LoVo (cell line): ENCODE measurements around the gene HOXA4.
A peak's percentile ranks its signal among the peaks of the same experiment; 100 is the strongest.

Experiments used
- DNase-seq: peaks from one replicate; pipeline ENCODE4 v3.0.0-alpha.2; 2016; ENCODE audit warnings: low spot score

Gene HOXA4

GRCh38 chr7:27130540-27131389, at the start of gene HOXA4:
Gene HOXA4 (minus strand): TSS chr7:27130757. CDS start chr7:27130733, 24 bp downstream.
- DNase-seq, result peak; percentile 93

GRCh38 chr7:27179503-27180430, 49.2 kb upstream of the HOXA4 start:
- peak; percentile 93 for DNase-seq

- DNase-seq, result no peak
These were observed 48.5 kb upstream of the HOXA4 start for GRCh38 chr7:27179030-27179429.

- DNase-seq, result no peak
These were observed 47.8 kb upstream of the HOXA4 start for GRCh38 chr7:27178366-27178765.

DNA sequence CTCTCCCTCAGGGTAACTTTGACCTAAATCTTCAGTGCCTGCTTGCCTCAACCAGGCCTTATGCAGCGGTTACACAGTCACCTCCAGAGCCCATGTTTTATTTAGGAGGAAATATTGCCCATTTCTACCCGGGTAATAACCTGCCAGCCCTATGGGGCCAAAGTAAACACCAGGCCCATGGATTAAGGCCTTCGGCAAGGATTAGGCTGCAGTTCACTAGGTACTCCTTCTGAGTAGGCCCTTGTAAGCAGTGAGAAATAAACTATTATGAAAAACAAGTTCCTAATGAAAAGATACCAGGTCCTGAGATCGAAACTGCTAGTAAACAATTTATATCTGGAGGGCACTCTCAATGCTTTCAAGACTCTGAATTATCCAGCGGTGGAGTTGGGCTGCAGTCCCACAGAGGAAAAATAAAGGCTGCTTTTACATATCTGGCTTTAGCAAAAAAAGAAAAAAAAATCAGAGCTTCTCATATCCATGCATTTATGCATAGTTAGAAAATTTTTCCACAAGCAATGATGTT, 47.3 kb upstream of the HOXA4 start:
- no peak for DNase-seq

DNA sequence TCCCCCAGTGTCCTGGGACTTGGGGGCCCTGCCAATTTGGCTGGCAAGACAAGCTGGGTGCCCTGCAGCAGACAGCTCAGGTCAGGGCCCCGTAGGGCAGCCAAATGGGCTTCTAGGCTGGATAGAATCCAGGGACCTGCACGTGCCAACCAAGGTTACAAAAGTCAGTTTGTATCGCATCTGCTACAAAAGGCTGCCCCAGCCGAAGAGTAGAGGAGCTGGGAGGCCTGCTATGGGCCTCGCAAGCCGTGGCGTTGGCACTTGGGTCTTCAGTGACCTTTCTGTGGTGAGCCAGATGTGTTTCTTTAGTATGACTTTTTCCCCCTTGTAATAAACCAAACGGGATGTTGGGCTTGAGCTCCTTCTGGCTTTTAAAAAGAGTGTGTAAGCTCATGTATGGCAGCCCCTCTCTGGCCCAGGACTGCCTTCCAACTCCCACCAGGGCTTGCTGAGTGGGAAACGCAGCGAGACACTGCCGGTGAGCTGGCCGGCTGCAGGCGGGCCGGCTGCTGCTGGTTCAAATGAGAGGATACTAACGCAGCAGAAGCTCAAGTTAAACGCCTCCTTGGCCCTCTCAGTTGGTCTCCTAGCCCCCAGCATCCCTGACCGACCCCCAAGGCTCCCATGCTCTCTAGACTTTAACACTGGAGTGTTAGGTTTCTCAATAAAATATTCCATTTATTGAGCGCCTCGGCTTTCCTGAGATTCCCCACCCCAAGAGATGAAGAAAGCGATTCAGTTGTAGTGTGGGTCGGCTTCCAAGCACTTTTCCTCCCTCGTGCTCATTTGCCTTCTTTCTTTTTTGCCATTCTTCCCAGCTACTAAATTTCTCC, 46.6 kb upstream of the HOXA4 start:
- DNase-seq, result no peak

DNA sequence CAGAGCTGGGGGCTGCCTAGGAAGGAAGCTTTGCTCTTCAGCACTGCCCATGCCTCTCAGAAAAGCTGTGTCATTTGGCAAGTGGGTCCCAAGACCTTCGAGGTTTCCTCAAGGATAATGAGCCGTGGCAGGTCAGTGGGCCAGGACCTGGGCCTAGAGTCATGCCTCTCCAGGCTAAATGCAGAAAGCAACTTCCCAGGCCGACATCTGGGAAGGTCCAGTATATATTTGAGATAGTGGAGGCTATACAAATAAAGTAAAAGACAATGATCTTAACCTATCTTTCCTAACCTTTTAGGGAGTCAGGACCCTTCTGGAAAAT, 45.9 kb upstream of the HOXA4 start:
- DNase-seq, result no peak

- DNase-seq, result no peak
These were observed 45.3 kb upstream of the HOXA4 start for GRCh38 chr7:27175626-27176523.

DNA sequence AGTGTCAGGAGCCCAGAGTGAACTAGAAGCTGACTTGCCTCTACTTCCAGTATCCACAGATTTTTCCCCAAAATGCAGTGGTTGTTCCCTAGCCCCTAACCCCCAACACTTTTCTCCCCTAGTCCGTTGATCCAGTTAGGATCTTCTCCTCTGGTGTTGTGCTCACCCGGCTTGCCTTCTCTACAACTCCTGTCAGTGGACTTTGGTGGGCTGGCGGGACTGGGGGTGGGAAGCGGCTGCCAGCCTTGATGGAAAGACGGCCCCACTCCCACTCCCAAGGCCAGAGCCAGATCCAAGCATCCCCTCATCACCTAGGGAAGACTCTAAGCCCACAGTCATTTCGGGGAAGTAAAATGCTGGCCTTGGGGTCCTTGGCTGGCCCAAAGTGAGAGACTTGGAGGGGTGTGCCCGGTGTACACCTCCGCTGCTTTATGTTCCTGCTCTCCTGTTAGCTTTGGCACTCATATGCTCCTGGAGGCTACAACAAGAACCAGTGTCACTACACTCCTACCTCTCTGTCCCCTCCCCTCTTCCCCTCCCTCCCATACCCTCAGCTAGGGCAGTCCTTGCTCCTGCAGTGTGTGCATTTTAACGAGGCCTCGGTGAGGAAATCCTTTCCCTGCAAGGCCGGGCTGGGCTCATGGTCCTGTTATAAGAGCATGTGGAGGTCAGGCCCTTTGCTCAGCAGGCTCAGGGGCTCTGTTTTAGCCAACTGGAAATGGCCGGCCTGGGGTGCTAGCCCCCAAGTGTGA, 44.5 kb upstream of the HOXA4 start:
- peak; percentile 90 for DNase-seq

DNA sequence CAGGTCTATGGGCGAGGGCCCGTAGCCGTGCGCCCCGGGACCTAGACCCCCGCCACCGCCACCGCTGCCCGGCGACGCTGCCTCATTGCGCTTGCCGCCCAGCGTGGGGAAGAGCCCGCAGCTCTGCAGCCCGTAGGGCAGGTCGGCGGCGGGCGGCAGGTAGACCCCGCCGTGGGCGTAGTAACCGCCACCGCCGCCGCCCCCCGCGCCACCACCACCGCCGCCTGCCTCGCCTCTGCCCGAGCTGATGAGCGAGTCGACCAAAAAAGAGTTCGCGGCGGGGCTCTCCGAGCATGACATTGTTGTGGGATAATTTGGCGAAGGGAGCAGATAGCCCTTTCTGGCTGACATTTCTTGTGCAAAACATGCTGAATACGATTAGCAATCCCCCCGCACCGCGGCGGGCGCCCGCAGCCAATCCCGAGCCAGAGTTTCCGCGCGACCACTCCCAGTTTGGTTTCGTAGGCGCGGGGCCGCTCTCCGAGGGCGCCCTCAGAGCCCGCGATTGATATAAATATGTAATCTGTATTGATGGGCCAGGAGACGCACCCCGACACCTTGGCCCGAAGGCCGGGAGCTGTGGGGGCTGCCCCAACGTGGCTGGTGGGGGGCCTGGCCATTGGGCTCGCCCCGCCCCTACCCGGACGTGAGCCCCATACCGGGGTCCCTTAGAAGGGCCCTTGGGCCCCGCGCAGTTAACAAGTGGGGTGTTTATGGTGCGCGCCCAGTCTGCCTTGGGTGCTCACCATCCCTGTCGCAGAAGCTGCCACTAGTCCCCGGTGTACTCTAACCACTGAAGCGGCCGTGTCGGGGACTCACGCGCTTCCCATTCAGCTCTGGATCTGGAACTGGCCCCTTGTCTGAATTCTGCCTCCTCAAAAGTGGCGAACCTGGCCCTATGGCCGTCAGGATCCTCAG, 43.7 kb upstream of the HOXA4 start, which contains the start of gene HOXA10:
Gene HOXA10 (minus strand): TSS at position 365 of the 918 bp plus-strand sequence. CDS start 14 bp downstream, at position 351.
- DNase-seq, result peak; percentile 84

DNA sequence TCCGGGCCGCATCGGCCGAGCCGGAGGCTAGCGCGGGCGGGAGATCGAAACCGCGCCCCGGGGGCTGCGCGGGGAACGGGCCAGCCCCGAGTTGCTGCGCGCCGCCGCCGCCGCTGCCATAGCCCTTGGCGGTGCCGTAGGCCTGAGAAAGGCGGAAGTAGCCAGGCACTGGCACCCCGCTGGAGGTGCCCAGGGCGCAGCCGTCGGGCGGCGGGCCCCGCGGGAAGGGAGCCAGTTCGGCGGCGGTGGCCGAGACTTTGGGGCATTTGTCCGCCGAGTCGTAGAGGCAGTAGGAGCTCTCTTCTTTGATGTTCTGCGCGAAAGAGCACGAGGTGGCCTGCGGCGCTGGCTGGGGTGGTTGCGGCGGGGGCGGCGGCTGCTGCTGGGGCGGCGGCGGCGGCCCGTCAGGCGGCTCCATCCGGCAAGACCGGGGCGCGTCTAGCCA, 43.0 kb upstream of the HOXA4 start:
- no peak for DNase-seq

DNA sequence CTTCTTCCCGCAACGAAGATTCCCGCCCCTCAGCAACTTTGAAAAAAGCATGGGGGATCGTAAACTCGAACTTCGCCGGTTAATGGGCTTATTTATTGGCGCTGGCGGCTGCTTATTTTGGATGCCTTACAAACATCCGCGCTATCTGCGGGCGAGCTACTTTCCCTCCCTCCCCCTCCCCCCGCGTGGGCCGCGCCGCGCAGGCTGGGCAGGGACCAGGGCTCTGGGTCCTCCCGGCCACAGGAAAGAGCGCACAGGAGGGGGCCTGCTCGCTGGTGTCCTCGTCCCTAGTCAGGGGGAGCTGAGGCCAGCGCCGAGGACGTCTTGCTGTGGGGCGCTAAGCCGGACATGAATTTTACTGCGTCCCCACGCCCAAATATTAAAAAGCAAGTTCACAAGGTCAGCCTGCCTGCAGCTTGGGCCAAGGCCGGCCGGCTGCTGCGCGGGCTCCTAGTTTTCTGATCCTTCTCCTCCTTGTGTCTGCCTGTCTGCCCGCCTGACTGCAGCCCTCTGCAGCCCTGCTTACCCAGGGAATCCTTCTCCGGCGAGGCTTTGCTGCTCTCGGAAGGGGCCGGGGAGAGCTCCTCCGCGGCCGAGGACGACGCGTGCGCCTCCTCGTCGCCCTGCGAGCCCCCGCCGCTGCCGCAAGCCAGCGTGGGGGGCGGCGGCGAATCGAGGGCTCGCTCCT, 42.4 kb upstream of the HOXA4 start:
- no peak for DNase-seq

DNA sequence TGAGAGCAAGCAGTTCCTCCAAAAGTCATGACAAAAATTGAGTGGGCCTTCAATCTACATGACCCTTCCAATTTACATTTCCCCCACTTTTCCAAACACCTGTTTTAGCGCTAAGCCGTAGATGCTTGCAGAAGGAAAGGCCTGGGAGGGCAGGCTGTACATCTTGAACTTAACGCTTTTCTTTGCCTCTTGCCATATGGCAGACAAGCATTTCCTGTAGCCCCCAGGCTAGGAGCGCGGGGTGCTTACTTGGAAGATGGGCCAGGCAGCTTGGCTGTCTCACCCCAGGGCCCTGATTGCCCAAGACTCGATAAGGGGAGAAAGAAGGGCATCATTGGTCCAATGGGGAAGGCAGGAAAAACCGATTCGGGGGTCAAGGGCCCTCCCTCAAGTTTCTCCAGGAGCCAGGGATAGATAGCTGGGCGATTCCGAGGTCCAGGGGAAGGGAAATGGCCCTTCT, 41.8 kb upstream of the HOXA4 start:
- no peak for DNase-seq

GRCh38 chr7:27171637-27172314, 41.2 kb upstream of the HOXA4 start:
- DNase-seq, result no peak

GRCh38 chr7:27171325-27171636, 40.7 kb upstream of the HOXA4 start:
- DNase-seq, result no peak

GRCh38 chr7:27170426-27171324, 40.1 kb upstream of the HOXA4 start:
- DNase-seq, result peak; percentile 18
